ENCODE results near the gene FBXW4. TPM values are rescaled to one million over a fixed set of nuclear protein-coding genes. Genes with fewer than 3 reads are reported as not detected.

The FBXW4 gene
- total RNA-seq, 1 experiment from 2014 or later, result 15.7 TPM

- TF ChIP-seq CTCF (IDR thresholded peaks at IDR 0.05; ENCODE audit: unreplicated experiment), result no peak
- no peak overlapping the region for H3K4me3 Mint-ChIP-seq (ENCODE audit: low read depth, unreplicated experiment)
- intact Hi-C loops (cut with micrococcal nuclease; ENCODE audit: unreplicated experiment), result no loop called here
- no TSS peak for BruUV-seq (replicated peaks)
- no peak for DNase-seq
- CTCF ChIA-PET, result no interaction called here
- no peak overlapping the region for H3K27ac Mint-ChIP-seq (ENCODE audit: unreplicated experiment)
- H3K36me3 Mint-ChIP-seq (ENCODE audit: insufficient read depth, unreplicated experiment), result no peaks in the 10 kb centered on the region
- H3K27me3 Mint-ChIP-seq (ENCODE audit: unreplicated experiment), result no peaks in the 10 kb centered on the region
- H3K4me1 Mint-ChIP-seq (ENCODE audit: low read depth, unreplicated experiment), result no peaks in the 10 kb centered on the region
- H3K9me3 Mint-ChIP-seq (ENCODE audit: low read depth, unreplicated experiment), result no peaks in the 10 kb centered on the region
Observed at GRCh38 chr10:101616415-101617101, 78.4 kb downstream of the FBXW4 start.

- H3K36me3 Mint-ChIP-seq (ENCODE audit: insufficient read depth, unreplicated experiment), result no peaks in the 10 kb centered on the region
- H3K27me3 Mint-ChIP-seq (ENCODE audit: unreplicated experiment), result no peaks in the 10 kb centered on the region
- no peak for TF ChIP-seq CTCF (IDR thresholded peaks at IDR 0.05; ENCODE audit: unreplicated experiment)
- H3K4me3 Mint-ChIP-seq (ENCODE audit: low read depth, unreplicated experiment), result no peak overlapping the region
- no TSS peak for BruUV-seq (replicated peaks)
- H3K4me1 Mint-ChIP-seq (ENCODE audit: low read depth, unreplicated experiment), result no peaks in the 10 kb centered on the region
- H3K27ac Mint-ChIP-seq (ENCODE audit: unreplicated experiment), result no peak overlapping the region
- no peaks in the 10 kb centered on the region for H3K9me3 Mint-ChIP-seq (ENCODE audit: low read depth, unreplicated experiment)
- intact Hi-C loops (cut with micrococcal nuclease; ENCODE audit: unreplicated experiment), result no loop called here
- CTCF ChIA-PET, result no interaction called here
- DNase-seq, result no peak
Observed at GRCh38 chr10:101615525-101616116, 79.3 kb downstream of the FBXW4 start.

GRCh38 chr10:101614663-101615524, 80.1 kb downstream of the FBXW4 start:
- no peak for TF ChIP-seq CTCF (IDR thresholded peaks at IDR 0.05; ENCODE audit: unreplicated experiment)
- Mint-ChIP-seq H3K36me3 (ENCODE audit: insufficient read depth, unreplicated experiment) (no peaks in the 10 kb centered on the region), H3K27me3 (ENCODE audit: unreplicated experiment) (no peaks in the 10 kb centered on the region), H3K9me3 (ENCODE audit: low read depth, unreplicated experiment) (no peaks in the 10 kb centered on the region), H3K4me3 (ENCODE audit: low read depth, unreplicated experiment) (no peak overlapping the region), H3K4me1 (ENCODE audit: low read depth, unreplicated experiment) (no peaks in the 10 kb centered on the region), H3K27ac (ENCODE audit: unreplicated experiment) (no peak overlapping the region)
- BruUV-seq (replicated peaks), result no TSS peak
- CTCF ChIA-PET, result no interaction called here
- DNase-seq, result no peak
- intact Hi-C loops (cut with micrococcal nuclease; ENCODE audit: unreplicated experiment), result no loop called here

GRCh38 chr10:101613646-101614045, 81.3 kb downstream of the FBXW4 start:
- Mint-ChIP-seq H3K27ac (ENCODE audit: unreplicated experiment) (no peak overlapping the region), H3K27me3 (ENCODE audit: unreplicated experiment) (no peaks in the 10 kb centered on the region), H3K9me3 (ENCODE audit: low read depth, unreplicated experiment) (no peaks in the 10 kb centered on the region), H3K4me1 (ENCODE audit: low read depth, unreplicated experiment) (no peaks in the 10 kb centered on the region), H3K36me3 (ENCODE audit: insufficient read depth, unreplicated experiment) (no peaks in the 10 kb centered on the region), H3K4me3 (ENCODE audit: low read depth, unreplicated experiment) (no peak overlapping the region)
- CTCF ChIA-PET, result no interaction called here
- no peak for DNase-seq
- TF ChIP-seq CTCF (IDR thresholded peaks at IDR 0.05; ENCODE audit: unreplicated experiment), result no peak
- intact Hi-C loops (cut with micrococcal nuclease; ENCODE audit: unreplicated experiment), result no loop called here
- no TSS peak for BruUV-seq (replicated peaks)
